ENCODE results near the gene CIITA. TPM values are rescaled to one million over a fixed set of nuclear protein-coding genes. Genes with fewer than 3 reads are reported as not detected.
A peak's percentile ranks its signal among the peaks of the same experiment; 100 is the strongest.

Gene CIITA
- total and polyA plus RNA-seq, 9 of the 15 experiments (the other 6 are each of a cell fraction or from before 2014, with no cell fraction given): 0.01 to 0.20 (median 0.11) TPM; not detected in 4

GRCh38 chr16:10946308-10946707, 69.3 kb downstream of the CIITA start:
- H3K27me3 ChIP-seq (ENCODE audit: control insufficient read depth in 2 of 2, insufficient read depth in 2 of 2, low read length in 2 of 2): no peaks in the 10 kb centered on the region
- H3K27ac ChIP-seq (ENCODE audit: extremely low read depth, low read depth, low read length): no peak overlapping the region
- H3K9ac ChIP-seq (ENCODE audit: insufficient read depth in 1 of 2, low read depth in 2 of 2, low read length in 2 of 2): no peak overlapping the region; a peak in 1 of 4 replicates
- H2AFZ ChIP-seq (ENCODE audit: low read depth, low read length): no peak overlapping the region
- TF ChIP-seq ZBED1 (IDR thresholded peaks at IDR 0.05) (no peak), LEF1 (IDR thresholded peaks at IDR 0.05) (no peak), DLX4 (CRISPR knock-in tag; IDR thresholded peaks at IDR 0.05) (no peak), EGR1 (conservative IDR thresholded peaks at IDR 0.05) (peak; percentile 59), ZNF445 (CRISPR knock-in tag; IDR thresholded peaks at IDR 0.05; ENCODE audit: low read depth) (no peak)
- in situ Hi-C loops (cut with MboI): no loop called here
- WGBS (ENCODE audit: insufficient coverage, low coverage, missing lambda C conversion rate): 32% methylated on average over 5 of the region's 5 CpGs
- H3K36me3 ChIP-seq (ENCODE audit: control insufficient read depth, insufficient read depth, low read length): no peaks in the 10 kb centered on the region
- H3K9me3 ChIP-seq (replicated peaks; ENCODE audit: control insufficient read depth, insufficient read depth, low read depth, low read length): no peaks in the 10 kb centered on the region
- intact Hi-C loops (cut with micrococcal nuclease): no loop called here
- no peak for ATAC-seq
- H4K20me1 ChIP-seq (replicated peaks; ENCODE audit: control insufficient read depth, insufficient read depth, low read length): peaks cover 24% of the 10 kb centered on the region
- POLR2A ChIA-PET: interaction anchor here (0.9 kb wide), 1 partner anchor 18 kb away, joined by 4 read pairs; no protein-coding TSS in a partner anchor
- peaks cover 60% of the 10 kb centered on the region for H3K79me2 ChIP-seq (ENCODE audit: control insufficient read depth, insufficient read depth, low read length)
- peaks cover 31 to 35% of the 10 kb centered on the region in 2 experiments for H3K4me1 ChIP-seq (replicated peaks in 1 of 2; ENCODE audit: control insufficient read depth in 2 of 2, insufficient read depth in 2 of 2, low read length in 2 of 2)
- FAIRE-seq: no peak
- no peak for DNase-seq (ENCODE audit: extremely low read depth in 1 of 4, low spot score in 3 of 4)
- no TSS peak for BruUV-seq (replicated peaks)
- H3K9me1 ChIP-seq (ENCODE audit: control insufficient read depth, insufficient read depth, low read length): no peaks in the 10 kb centered on the region
- CTCF ChIA-PET (ENCODE audit: low intra/inter-chr PET ratio): no interaction called here
- no peak overlapping the region for H3K4me3 ChIP-seq
- peak overlapping the region; percentile 81; the same call in 1 of the 2 replicates for H3K4me2 ChIP-seq (ENCODE audit: insufficient read depth, low read length)

- Histone ChIP-seq H4K20me1 (replicated peaks; ENCODE audit: control insufficient read depth, insufficient read depth, low read length) (peaks cover 21% of the 10 kb centered on the region), H3K4me1 (replicated peaks in 1 of 2; ENCODE audit: control insufficient read depth in 2 of 2, insufficient read depth in 2 of 2, low read length in 2 of 2) (peaks cover 23 to 34% of the 10 kb centered on the region in 2 experiments), H3K4me3 (no peak overlapping the region), H3K27me3 (ENCODE audit: control insufficient read depth in 2 of 2, insufficient read depth in 2 of 2, low read length in 2 of 2) (no peaks in the 10 kb centered on the region), H3K9me1 (ENCODE audit: control insufficient read depth, insufficient read depth, low read length) (no peaks in the 10 kb centered on the region), H2AFZ (ENCODE audit: low read depth, low read length) (no peak overlapping the region), H3K9ac (ENCODE audit: insufficient read depth in 1 of 2, low read depth in 2 of 2, low read length in 2 of 2) (peak overlapping the region in 1 of 2 experiments; percentile 65; a peak in 2 of 4 replicates), H3K79me2 (ENCODE audit: control insufficient read depth, insufficient read depth, low read length) (peaks cover 52% of the 10 kb centered on the region), H3K27ac (ENCODE audit: extremely low read depth, low read depth, low read length) (no peak overlapping the region), H3K9me3 (replicated peaks; ENCODE audit: control insufficient read depth, insufficient read depth, low read depth, low read length) (no peaks in the 10 kb centered on the region), H3K36me3 (ENCODE audit: control insufficient read depth, insufficient read depth, low read length) (no peaks in the 10 kb centered on the region), H3K4me2 (ENCODE audit: insufficient read depth, low read length) (no peak overlapping the region)
- in situ Hi-C loops (cut with MboI) (no loop called here), intact Hi-C loops (cut with micrococcal nuclease) (no loop called here)
- POLR2A ChIA-PET: interaction anchor here (0.6 kb wide), 1 partner anchor 308 kb away, joined by 5 read pairs; no protein-coding TSS in a partner anchor
- WGBS (ENCODE audit: insufficient coverage, low coverage, missing lambda C conversion rate): 29% methylated on average over 10 of the region's 10 CpGs
- no TSS peak for BruUV-seq (replicated peaks)
- FAIRE-seq (no peak), ATAC-seq (no peak), DNase-seq (ENCODE audit: extremely low read depth in 1 of 4, low spot score in 3 of 4) (peak in 1 of 4 experiments; percentile 44)
- CTCF ChIA-PET (ENCODE audit: low intra/inter-chr PET ratio): no interaction called here
- TF ChIP-seq TFAP4 (CRISPR knock-in tag; IDR thresholded peaks at IDR 0.05; ENCODE audit: borderline replicate concordance): peak; percentile 43; the same call in 1 of the 2 replicates
- no peak for TF ChIP-seq NUFIP1 (IDR thresholded peaks at IDR 0.05; ENCODE audit: partially characterized antibody)
These were observed 70.3 kb downstream of the CIITA start for GRCh38 chr16:10947211-10947787.
